ENCODE measurements around the gene APBA2. TPM values are rescaled to one million over a fixed set of nuclear protein-coding genes. Genes with fewer than 3 reads are reported as not detected.
A peak's percentile ranks its signal among the peaks of the same experiment; 100 is the strongest.

The APBA2 gene
- total RNA-seq, 4 donors from 2014 or later: 3.3 to 5.4 (median 4.5) TPM

DNA sequence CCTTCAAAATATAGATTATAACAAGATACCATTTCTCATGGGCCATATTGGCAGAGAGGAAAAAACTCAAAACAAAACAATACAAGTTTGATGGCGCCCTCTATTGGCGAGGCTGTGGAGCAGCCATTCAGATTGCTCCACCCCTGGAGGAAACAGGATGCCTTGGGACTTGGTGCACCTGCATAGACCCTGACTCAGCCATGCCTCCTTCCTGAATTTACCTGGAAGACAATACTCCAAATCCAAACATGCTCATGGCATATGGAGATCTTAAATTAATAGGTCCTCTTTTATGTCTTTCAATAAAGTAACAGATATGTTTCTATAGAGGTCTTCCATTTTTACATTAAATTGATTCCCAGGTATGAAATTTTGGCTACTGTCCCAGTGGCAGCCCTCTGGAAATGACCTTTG, 90.0 kb downstream of the APBA2 start:
- H3K4me1 ChIP-seq: no peaks in the 10 kb centered on the region
- no peak overlapping the region for H3K27ac ChIP-seq
- 8 to 11% methylated on average over 2 of the region's 2 CpGs for WGBS, 2 donors
- H3K4me3 ChIP-seq: no peak overlapping the region
- H3K27me3 ChIP-seq: no peaks in the 10 kb centered on the region
- no peaks in the 10 kb centered on the region for H3K36me3 ChIP-seq
- TF ChIP-seq EP300 (IDR thresholded peaks at IDR 0.05) (no peak), POLR2A (IDR thresholded peaks at IDR 0.05) (no peak)
- TF ChIP-seq, protein P1, sequence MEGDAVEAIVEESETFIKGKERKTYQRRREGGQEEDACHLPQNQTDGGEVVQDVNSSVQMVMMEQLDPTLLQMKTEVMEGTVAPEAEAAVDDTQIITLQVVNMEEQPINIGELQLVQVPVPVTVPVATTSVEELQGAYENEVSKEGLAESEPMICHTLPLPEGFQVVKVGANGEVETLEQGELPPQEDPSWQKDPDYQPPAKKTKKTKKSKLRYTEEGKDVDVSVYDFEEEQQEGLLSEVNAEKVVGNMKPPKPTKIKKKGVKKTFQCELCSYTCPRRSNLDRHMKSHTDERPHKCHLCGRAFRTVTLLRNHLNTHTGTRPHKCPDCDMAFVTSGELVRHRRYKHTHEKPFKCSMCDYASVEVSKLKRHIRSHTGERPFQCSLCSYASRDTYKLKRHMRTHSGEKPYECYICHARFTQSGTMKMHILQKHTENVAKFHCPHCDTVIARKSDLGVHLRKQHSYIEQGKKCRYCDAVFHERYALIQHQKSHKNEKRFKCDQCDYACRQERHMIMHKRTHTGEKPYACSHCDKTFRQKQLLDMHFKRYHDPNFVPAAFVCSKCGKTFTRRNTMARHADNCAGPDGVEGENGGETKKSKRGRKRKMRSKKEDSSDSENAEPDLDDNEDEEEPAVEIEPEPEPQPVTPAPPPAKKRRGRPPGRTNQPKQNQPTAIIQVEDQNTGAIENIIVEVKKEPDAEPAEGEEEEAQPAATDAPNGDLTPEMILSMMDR (IDR thresholded peaks at IDR 0.05): peak; percentile 23 to 42 (median 35)
- H3K9me3 ChIP-seq: no peaks in the 10 kb centered on the region
- no peak for DNase-seq (ENCODE audit: low spot score in 2 of 2)

GRCh38 chr15:28977377-28978010, 91.7 kb downstream of the APBA2 start:
- TF ChIP-seq, protein P1 (IDR thresholded peaks at IDR 0.05): no peak
- no peak for TF ChIP-seq EP300 (IDR thresholded peaks at IDR 0.05)
- no peak for TF ChIP-seq POLR2A (IDR thresholded peaks at IDR 0.05)
- DNase-seq (ENCODE audit: low spot score in 2 of 2): no peak
- no peaks in the 10 kb centered on the region for H3K4me1 ChIP-seq

GRCh38 chr15:28978011-28978378, 92.2 kb downstream of the APBA2 start:
- TF ChIP-seq POLR2A (IDR thresholded peaks at IDR 0.05) (no peak), EP300 (IDR thresholded peaks at IDR 0.05) (no peak)
- TF ChIP-seq, protein P1 (IDR thresholded peaks at IDR 0.05): no peak
- 82 to 93% methylated on average over 7 of the region's 7 CpGs for WGBS, 2 donors
- DNase-seq (ENCODE audit: low spot score in 2 of 2): no peak

More at GRCh38 chr15:28977377-28978010, 91.7 kb downstream of the APBA2 start:
- no peaks in the 10 kb centered on the region for H3K9me3 ChIP-seq
- no peaks in the 10 kb centered on the region for H3K27me3 ChIP-seq
- no peak overlapping the region for H3K27ac ChIP-seq
- H3K36me3 ChIP-seq: no peaks in the 10 kb centered on the region
- no peak overlapping the region for H3K4me3 ChIP-seq
- 80 to 96% methylated on average over 6 of the region's 6 CpGs for WGBS, 2 donors

GRCh38 chr15:28978661-28979060, 92.9 kb downstream of the APBA2 start:
- Histone ChIP-seq H3K36me3 (no peaks in the 10 kb centered on the region), H3K4me1 (no peaks in the 10 kb centered on the region), H3K27ac (no peak overlapping the region), H3K4me3 (no peak overlapping the region), H3K9me3 (peaks cover 0 to under 1% (median 0%) of the 10 kb centered on the region in 4 donors), H3K27me3 (no peaks in the 10 kb centered on the region)
- DNase-seq (ENCODE audit: low spot score in 2 of 2): no peak
- WGBS, 2 donors: 84% methylated on average over 3 of the region's 3 CpGs
- no peak for TF ChIP-seq EP300 (IDR thresholded peaks at IDR 0.05)
- TF ChIP-seq, protein P1 (IDR thresholded peaks at IDR 0.05): no peak
- no peak for TF ChIP-seq POLR2A (IDR thresholded peaks at IDR 0.05)

More at GRCh38 chr15:28978011-28978378, 92.2 kb downstream of the APBA2 start:
- Histone ChIP-seq H3K4me3 (no peak overlapping the region), H3K27me3 (no peaks in the 10 kb centered on the region), H3K4me1 (no peaks in the 10 kb centered on the region), H3K27ac (no peak overlapping the region), H3K9me3 (no peaks in the 10 kb centered on the region), H3K36me3 (no peaks in the 10 kb centered on the region)

GRCh38 chr15:28979208-28979841, 93.6 kb downstream of the APBA2 start:
- TF ChIP-seq POLR2A (IDR thresholded peaks at IDR 0.05) (no peak), EP300 (IDR thresholded peaks at IDR 0.05) (no peak)
- TF ChIP-seq, protein P1 (IDR thresholded peaks at IDR 0.05): no peak
- Histone ChIP-seq H3K9me3 (peaks cover 0 to 6% (median 0%) of the 10 kb centered on the region in 4 donors), H3K4me3 (no peak overlapping the region), H3K27me3 (no peaks in the 10 kb centered on the region), H3K4me1 (no peaks in the 10 kb centered on the region), H3K27ac (no peak overlapping the region), H3K36me3 (no peaks in the 10 kb centered on the region)
- WGBS, 2 donors: 46 to 50% methylated on average over 13 of the region's 13 CpGs
- no peak for DNase-seq (ENCODE audit: low spot score in 2 of 2)

Data from tibial nerve (tissue), 4 donors.